Stomach (tissue), 4 donors: ENCODE data around the gene IGSF3.

Source experiments
- POLR2AphosphoS5 ChIP-seq, 3 donors: sonication (generic); formaldehyde crosslinking; IDR thresholded peaks; one replicate each; pipeline ENCODE4 v1.6.1; 2016; ENCODE audit warnings: antibody characterized with exemption in 3 of 3
- TF ChIP-seq, protein P1 (sequence below), 7 experiments: fragments of 450-650 bp in 4 of 7; fragments of 200-600 bp in 3 of 7; sonication (generic) in 3 of 7; IDR thresholded peaks; one replicate each; pipeline ENCODE4 v1.5.1; 2016 to 2019; ENCODE audit warnings: antibody characterized with exemption in 7 of 7, control low read depth in 2 of 7, mild to moderate bottlenecking in 1 of 7

DNA sequence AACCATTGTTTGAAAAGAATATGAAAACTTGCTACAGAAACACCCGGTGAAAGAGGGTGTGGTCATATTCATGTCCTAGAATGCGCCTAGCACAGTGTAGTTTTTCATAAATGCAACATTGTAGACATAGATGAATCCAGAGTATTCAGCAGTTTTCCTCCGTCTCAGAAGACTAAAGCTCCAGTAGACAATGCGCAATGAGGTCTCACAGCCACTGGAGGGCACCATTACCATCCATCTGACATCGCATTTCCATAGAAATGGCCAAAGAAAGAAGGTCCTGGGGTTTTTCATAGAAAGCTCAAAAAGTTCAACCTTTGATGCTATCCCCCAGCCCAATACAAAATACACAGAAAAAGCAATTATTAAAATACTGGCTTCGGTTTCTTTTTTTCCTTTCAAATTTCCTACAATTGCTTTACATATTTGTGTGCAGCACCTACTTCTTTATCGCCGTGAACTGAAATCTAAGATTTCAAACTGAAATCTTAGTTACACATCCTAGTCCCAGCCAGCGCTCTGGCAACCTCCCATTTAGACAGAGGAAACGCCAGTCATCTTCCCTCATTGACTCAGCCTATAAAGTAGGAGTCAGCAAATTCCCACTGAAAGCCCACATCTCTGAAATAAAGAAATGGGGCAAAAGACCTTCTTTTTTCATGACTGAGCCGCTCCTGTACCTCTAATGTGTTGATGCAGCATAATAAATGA is 92.8 kb downstream of the IGSF3 start:
- TF ChIP-seq, protein P1, sequence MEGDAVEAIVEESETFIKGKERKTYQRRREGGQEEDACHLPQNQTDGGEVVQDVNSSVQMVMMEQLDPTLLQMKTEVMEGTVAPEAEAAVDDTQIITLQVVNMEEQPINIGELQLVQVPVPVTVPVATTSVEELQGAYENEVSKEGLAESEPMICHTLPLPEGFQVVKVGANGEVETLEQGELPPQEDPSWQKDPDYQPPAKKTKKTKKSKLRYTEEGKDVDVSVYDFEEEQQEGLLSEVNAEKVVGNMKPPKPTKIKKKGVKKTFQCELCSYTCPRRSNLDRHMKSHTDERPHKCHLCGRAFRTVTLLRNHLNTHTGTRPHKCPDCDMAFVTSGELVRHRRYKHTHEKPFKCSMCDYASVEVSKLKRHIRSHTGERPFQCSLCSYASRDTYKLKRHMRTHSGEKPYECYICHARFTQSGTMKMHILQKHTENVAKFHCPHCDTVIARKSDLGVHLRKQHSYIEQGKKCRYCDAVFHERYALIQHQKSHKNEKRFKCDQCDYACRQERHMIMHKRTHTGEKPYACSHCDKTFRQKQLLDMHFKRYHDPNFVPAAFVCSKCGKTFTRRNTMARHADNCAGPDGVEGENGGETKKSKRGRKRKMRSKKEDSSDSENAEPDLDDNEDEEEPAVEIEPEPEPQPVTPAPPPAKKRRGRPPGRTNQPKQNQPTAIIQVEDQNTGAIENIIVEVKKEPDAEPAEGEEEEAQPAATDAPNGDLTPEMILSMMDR (IDR thresholded peaks at IDR 0.05), result peak in 5 of 7 experiments; percentile 73 to 84 (median 81)
- peak in 2 of 3 donors; percentile 8 to 48 for TF ChIP-seq POLR2AphosphoS5 (IDR thresholded peaks at IDR 0.05)
